IPS-NIHi7 (cell line): ENCODE data around the gene EEA1.
A peak's percentile ranks its signal among the peaks of the same experiment; 100 is the strongest.
"Not testable (repeated sequence)": the region's sequence is repeated elsewhere in the genome, so short reads cannot be mapped to it uniquely, and the experiment has no call there.

Experiments used
- DNase-seq: peaks from one replicate; pipeline ENCODE4 v3.0.0; 2012; ENCODE audit warnings: mixed read lengths; ENCODE audit errors: extremely low spot score

The EEA1 gene

DNA sequence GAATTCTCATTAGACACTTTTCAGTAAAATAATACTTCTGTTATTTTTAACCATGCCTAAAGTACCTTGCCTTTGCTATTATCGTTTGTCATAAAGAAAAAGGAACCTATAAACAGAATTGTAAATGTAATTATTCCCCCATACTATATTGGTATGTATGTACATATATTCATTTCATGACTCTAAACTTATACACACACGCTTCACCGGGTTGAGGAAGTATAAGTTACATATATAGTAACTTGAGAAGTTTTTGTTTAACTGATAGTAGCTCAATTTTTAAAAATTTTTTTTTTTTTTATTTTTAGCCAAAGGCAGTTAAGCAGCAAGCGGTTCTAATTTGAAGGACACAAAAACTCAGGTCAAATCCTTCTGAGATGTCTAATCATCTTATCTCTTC lies 118.7 kb downstream of the EEA1 start:
- DNase-seq = no peak

DNA sequence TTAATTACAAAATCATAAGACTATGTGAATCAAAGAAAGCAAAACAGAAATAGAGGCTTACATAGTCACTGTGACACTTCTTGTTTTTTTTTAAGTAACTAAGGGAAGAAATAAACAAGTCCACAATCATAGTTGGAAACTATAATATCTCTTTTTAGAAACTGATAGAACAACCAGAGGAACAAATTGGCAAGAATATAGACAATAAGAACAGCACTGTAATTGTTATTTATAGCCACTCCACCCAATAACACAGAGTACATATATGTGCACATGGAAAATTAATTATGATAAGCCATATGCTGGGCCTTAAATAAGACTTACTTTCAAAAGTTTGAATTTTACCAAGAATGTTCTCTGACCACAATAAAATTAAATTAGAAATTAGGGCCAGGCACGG lies 125.2 kb downstream of the EEA1 start:
- DNase-seq = no peak

DNA sequence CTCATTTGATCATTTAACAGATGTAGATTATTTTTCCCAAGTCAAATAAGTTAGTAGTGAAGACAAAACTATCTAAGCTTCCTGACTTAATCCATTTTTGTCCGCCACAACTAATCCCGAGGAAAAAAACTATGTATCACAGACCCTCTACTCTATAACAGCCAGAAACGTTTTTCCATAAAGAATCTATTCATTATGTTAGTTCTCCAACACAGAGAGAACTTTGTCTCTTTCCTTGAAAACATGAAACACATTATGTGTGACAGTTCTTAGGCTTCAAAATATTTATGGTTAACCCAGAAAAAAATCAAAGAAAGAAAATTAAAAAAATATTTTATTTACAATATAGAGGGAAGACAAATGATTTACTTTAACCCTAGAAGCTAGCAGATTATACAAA lies 126.2 kb downstream of the EEA1 start:
- no peak for DNase-seq

DNA sequence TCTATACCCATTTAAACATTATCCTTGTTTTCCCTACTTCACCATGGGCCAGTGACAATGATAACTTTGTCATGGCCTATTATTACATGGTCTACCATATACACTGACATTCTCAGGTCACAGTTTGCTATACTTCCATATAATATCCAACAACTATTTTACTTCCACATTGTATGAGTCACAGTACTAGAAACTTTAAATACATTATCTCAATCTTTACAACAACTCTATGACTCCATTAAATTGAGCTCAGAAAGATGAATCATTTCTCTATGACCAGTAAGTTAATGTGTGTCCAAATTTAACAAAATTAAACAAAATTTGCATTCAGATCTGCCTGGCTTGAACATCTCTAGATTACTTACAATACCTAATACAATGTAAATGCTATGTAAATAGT lies 132.4 kb downstream of the EEA1 start:
- no peak for DNase-seq

DNA sequence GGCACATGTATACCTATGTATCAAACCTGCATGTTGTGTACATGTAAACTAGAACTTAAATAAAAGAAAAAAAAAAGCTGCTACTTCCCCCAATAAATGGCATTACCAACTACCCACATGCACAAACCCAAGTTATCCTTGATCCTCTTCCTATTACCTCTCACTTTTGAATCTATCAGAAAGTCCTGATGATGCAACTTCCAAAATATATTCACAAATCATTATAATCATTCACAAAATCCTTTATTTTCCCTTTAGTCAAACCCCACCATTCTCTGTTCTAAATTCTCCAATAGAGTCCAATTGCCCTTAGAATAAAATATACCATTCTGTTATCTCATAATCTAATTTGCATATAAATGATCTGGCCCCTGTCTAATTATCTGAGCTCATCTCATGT lies 134.3 kb downstream of the EEA1 start:
- no peak for DNase-seq

DNA sequence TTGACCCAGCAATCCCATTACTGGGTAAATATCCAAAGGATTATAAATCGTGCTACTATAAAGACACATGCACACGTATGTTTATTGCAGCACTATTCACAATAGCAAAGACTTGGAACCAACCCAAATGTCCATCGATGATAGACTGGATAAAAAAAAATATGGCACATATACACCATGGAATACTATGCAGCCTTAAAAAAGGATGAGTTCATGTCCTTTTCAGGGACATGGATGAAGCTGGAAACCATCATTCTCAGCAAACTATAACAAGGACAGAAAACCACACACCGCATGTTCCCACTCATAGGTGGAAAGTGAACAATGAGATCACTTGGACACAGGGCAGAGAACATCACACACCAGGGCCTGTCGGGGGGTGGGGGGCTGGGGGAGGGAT lies 134.7 kb downstream of the EEA1 start:
- DNase-seq = not testable (repeated sequence)

DNA sequence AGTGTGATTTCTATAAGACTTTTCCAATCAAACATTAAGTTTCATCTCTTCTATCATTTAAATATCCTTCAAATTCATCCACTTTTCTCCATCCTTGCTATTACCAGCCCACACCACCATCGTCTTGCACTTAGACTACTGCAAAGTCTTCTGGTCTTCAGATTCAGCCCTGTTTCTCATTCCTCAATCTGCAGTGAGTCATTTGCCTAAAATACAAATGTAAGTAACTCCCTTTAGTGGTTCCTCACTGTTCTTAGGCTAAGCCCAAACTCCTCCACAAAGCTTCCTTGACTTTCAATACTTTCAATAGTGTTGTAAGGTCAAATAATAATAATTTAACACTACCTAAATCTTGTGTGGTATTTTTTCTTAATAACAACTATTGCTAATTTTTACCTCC lies 143.1 kb downstream of the EEA1 start:
- no peak for DNase-seq

DNA sequence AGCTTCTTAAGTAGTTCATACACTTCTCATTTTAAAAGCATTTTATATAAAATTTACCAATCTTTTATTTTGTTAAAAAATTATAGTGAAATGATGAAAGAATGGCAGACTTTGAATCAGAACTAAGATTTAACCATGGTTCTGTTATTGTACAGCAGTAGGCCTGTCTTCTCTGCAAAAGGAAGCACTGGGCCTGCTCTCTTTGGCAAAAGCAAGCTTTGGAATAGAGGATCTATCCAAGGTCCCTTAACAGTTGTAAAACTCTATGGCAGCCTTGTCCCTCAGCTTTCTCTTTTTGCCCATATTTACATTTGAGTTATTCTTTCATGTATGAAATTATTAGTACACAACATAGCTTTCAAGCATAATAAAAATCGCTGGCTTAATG lies 143.5 kb downstream of the EEA1 start:
- DNase-seq = no peak

DNA sequence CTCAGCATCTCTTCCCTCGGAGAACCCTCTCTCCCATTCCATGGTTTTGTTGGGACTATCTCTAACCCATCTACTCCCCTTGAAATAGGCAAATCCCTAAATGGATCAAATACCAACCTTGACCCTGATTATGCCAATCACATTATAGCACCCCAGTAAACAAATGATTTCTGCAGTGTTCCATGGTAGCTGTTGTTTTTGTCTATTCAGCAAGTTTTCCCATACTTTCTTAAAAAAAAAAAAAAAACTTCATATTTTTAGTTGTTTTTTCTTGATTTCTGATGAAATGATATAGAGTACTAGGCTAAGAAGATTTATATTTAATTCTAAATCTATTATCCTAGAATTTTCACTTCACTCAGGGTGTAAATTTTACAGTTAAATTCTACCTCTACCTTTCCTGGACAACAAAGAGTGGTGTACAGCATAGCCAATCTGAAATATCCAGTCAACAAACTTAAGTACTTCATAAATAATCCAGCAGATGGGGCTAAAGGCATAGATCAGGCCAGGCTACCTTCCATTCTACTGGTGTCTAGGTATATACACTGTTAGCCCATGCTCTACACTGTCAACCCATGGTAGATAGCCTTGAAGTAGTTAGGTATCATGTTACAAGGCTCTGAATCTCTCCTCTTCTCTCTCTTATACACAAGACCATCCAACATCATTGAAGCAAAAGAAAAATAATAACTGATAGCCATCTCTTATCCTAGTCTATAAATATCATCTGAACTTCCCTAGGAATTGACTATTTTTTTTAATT lies 144.1 kb downstream of the EEA1 start:
- peak; percentile 67 for DNase-seq

DNA sequence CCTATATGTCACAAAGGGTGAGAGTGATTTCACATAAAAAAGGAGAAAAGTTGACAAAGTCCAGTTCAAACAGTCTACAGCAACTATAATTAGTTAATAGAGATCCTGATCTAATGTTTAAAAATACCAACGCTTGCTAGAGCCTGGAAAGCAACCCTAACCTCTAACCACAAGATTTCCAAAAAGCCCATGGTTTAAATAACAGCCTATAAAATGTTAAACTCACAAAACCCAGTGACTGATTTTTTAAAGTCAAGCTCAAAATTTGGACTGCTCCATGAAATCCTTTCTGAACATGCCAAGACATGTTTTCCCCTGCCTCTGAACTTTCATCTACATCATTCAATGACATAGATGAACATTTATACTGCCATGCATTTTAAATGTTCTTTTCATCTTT lies 144.7 kb downstream of the EEA1 start:
- no peak for DNase-seq

DNA sequence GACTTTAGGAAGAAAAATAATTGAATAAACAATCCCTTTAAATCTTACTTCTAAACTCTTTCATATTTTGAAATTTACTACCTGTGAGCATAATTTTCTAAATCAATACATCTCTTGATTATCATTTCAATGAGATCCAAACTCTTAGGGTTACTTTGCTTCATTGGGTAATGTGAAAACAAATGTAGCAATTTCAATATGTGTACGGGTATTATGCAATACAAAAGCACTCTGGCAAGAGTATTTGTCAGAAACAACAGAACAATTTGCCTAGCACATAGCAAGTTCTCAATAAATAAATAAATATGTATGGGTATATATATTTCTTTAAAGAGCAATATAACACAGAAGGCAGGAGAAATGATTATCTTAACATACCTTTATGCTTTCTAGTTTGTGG lies 149.2 kb downstream of the EEA1 start:
- no peak for DNase-seq

DNA sequence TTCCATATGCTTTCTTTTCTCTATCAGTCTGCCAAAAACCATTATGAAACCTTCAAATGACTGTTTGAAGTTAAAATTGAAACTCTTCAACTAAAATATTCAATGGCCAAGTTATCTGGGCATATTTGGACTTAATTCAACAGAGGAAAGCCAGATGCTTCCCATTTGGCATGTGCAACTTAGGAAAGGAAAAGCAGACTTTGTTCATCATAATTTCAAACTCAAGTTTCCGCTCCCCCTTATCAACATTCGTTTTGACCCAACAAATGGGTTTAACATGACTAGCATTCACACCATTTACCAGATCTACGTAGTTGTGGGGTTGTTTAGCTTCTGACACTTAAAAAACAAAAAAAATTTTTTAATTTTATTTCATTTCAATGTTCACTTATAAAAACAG lies 150.6 kb downstream of the EEA1 start:
- no peak for DNase-seq

DNA sequence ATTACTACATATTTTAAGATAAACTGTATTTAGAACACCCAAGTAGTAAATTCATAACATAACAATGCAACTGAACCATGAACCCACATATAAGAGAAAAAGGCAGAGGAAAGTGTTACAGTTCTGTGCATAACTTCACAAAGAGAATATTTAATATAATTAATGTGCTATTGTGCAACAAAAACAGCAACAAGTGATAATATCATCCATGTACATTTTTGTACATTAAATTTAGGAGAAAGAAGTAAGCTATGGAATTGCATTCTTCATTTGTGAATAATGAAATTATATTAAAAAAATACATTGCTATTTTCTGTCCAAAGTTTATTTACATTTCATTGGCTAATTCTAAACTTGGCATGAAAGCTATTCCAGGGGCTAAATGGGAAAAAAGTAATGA lies 153.7 kb downstream of the EEA1 start:
- no peak for DNase-seq

DNA sequence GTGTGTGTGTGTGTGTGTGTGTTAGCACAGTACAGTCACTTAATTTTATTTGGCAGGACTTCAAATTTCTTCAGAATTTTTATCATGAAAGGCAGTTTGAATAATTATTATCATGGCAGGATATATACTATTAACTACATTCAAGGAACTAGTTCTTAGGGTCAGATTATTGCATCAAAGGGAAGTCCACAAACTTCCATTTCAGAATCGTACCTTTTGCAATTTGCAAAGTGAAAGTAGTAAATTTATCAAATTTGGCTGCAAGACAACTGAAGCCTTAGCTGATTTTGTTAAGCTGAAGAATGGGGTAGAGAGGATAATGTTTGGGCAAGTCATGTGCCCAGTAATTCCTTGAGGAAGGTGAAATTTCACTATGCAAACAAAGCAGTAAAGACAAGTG lies 158.1 kb downstream of the EEA1 start:
- DNase-seq = no peak

DNA sequence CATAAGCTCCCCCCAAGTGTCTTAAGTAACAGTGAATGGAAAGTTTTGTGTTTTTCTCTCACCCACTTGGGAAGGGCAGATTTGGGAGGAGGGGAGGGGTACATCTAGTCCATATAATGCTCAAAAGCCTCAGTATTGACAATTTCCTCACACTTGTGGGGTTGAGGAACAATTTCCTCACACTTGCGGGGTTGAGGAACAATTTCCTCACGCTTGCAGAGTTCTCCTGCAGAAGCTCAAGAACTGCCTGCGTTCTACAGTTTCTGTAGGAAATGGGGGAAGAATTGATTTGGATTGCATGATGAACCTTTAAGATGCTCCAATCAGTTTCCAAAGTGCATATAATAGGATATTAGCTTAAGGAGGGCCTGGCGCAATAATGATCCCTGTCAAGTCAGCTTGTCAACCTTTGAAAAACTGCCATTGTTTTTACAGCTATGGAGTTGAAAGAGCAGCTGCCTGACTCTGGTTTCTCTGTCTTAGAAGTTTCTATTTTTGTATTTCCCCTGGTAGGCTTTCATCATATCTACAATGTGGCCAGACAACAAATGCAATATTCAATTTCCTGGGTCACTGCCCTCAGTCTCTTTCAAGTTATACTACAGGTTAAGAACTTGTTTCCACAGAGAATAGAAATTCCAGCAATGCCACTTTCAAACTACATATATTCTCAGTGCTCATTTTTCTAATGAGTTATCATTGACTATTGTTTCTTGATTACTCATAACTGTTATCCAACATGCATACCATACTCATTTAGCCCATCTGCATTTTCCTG lies 159.8 kb downstream of the EEA1 start:
- no peak for DNase-seq

DNA sequence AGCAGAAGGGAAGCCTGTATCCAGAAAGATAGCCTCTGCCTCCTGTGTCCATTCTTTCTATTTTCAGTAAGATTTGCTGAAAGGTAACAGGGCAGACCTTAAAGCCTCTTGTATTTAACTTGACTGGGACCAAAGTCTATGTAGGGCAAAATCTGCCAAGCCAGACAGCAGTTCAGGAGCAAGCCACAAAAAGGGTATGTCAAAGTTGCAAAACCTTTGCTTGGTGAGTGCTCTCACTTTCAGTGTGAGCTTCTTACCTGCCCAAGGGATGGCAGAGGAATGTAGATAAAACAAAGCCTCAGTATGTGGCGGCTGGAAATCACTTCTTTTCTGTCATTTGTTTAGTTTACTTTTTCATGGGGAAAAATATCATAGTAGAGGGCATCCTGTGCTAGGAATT lies 163.2 kb downstream of the EEA1 start:
- DNase-seq = no peak

DNA sequence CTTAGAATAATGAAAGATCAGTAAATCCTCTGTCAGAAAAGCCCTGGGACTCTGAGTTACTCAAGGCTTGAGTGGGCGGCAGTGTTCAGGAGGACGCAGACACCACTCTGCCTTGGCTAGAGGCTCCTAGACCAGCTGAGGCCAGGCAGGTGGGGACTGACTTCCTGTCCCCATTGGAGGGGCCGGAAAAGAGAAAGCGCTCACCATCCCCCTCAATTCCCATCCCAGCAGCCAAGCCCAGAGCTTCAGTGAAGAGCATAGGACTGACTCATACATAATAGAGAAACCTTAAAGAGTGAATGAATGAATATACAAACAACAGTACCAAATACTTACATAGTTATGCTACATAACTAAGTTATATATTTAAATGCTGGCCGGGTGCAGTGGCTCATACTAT lies 164.3 kb downstream of the EEA1 start:
- no peak for DNase-seq

DNA sequence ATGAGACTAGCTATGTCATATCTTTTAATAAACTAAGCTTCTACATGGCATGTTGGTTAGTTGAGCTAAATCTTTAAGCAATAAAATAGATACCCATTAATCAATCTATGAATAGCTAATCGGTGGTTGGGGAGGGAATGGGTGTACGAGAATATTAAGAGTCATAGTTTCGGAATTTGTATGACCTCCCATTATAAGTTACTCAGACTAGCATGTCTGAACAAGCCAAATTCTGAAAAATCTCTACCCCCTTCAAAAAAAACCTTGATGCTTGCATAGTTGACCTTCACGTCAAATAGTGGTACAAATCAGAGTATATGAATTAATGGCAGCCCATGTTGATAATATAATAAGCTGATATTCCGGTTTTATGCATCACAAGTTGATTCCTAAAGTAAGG lies 166.3 kb downstream of the EEA1 start:
- no peak for DNase-seq

DNA sequence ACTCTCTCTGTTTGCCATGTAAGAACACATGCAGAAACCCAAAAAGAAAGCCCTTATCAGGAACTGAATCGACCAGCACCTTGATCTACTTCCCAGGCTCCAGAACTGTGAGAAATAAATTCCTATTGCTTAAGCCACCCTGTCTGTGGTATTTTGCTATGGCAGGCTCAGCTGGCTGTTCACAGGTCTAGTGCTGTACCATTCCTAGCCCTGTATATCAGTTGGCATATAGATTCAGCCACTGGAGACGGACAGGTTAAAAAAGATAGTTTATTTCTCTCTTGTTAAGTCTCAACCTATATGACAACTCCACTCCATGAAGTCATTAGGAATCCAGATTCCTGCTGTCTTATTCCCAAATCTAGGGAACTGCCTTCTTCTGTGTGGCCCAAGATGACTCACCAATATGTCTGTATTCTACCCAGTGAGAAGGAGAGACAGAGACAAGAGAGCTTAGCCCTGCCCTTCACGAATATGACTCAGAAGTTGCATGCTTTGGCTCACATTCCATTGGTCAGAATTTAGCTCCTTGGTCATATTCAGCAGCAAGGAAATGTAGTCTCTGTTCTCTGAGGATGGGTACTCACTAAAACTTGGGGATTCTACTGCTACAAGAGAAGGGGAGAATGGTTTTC lies 169.3 kb downstream of the EEA1 start:
- peak; percentile 31 for DNase-seq

DNA sequence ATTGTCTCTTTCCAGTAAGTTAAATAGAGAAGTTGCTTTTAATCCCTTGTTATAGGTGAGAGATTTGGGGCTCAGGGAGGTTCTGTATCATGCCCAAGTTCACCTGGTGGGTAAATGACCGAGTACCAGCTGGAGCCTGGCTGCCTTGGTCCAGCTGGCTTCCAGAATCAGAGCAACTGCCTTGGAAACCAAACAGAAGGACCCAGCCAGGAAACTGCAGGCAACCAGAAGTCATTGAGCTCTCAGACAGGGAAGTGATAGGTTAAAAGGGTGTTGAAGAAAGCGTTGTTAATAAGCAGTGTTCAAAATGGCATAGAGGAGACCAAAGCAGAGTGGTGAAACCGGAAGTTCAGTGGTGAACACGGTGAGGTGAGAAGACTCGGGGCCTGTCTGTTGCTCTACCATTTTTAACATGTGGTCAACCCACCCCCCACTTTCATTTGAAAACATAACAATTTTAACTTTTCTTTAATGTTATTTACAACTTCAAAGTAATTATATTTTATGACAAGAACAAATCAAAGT lies 171.4 kb downstream of the EEA1 start:
- no peak for DNase-seq

DNA sequence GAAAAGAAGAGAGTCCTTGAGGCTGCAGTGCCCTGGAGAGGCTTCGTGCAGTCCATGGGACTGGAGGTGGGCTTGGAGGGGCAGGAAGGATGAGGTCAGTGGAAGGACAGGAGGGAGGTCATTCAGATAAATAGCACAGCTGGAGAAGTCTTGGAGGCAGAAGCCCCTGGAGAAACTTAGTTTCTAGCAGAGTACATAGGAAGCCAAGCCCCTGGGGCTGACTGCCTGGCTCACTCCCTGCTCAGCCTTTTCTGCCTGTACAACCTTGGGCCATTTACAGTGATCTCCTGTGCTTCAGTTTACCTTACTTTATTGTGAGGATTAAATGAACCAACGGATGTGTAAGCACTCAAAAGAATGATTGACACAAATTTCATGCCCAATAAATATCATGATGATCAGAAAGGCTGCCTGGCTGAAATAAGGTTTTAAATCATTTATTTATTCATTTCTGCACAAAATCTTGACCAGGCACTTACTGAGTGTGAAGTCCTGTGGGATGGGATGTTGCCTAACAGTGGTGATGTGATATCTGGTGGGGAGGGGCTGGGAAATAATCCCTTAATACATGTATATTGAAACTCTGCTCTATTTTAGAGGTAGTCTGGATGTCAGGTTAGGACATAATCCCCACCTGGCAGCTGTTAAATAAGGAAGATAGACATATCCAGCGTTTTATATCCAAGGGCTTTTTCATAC lies 172.0 kb downstream of the EEA1 start:
- no peak for DNase-seq
